Measurements from ENCODE around the gene CHRD. TPM values are rescaled to one million over a fixed set of nuclear protein-coding genes. Genes with fewer than 3 reads are reported as not detected.

The CHRD gene
- total and polyA plus RNA-seq, 9 of the 15 experiments (the other 6 are each of a cell fraction or from before 2014, with no cell fraction given): 0.11 to 1.3 (median 0.59) TPM; not detected in 3

DNA sequence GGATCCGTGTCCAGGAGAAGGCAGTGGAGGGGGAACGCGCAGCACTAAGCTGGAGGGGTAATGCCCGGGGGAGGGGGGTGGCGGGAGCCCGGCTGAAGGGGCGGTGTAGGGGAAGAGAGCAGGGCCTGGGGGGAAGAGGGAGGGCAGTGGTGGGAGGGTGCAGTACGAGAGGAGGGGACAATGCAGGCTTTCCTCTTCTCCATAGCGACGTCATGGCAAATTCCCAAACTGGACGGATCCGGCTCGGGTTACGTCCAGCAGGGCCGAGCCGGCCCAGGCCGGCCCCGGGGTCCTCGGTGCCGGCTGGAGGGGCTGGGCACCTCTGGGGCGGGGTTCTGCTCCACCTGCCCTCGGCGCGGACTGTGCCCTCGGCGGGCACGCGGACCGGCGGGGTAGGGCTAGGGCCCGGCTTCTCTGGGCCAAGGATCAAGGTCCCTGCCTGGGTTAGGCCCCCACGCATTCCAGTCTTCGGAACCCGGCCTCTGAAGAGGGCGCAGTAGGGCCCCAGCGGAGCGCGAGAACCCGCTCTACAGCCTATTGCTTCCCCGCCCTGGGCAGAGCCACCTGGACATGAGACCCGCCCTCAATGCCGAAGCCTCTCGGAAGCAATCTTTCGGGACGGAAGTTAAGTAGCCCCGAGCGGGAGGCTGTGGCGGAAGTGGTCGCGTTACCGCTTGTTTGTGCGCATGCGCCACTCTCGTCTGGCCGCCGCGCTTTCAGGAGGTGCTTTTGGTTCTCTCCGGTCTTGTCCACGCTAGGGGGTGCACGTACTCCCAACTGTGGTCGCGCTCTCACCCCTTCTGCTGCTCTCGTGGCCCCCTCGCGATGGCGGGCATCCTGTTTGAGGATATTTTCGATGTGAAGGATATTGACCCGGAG is 16.9 kb upstream of the CHRD start (continued):
- no peak for TF ChIP-seq PURB (CRISPR knock-in tag; IDR thresholded peaks at IDR 0.05; ENCODE audit: low read depth)
- TF ChIP-seq MCM7 (IDR thresholded peaks at IDR 0.05): no peak
- no peak for TF ChIP-seq KAT7 (CRISPR knock-in tag; IDR thresholded peaks at IDR 0.05; ENCODE audit: borderline replicate concordance)
- TF ChIP-seq STAT5A (IDR thresholded peaks at IDR 0.05; ENCODE audit: borderline replicate concordance, low read length): no peak; the same call in 1 of the 2 replicates
- TF ChIP-seq, protein P1, sequence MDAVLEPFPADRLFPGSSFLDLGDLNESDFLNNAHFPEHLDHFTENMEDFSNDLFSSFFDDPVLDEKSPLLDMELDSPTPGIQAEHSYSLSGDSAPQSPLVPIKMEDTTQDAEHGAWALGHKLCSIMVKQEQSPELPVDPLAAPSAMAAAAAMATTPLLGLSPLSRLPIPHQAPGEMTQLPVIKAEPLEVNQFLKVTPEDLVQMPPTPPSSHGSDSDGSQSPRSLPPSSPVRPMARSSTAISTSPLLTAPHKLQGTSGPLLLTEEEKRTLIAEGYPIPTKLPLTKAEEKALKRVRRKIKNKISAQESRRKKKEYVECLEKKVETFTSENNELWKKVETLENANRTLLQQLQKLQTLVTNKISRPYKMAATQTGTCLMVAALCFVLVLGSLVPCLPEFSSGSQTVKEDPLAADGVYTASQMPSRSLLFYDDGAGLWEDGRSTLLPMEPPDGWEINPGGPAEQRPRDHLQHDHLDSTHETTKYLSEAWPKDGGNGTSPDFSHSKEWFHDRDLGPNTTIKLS (IDR thresholded peaks at IDR 0.05; ENCODE audit: borderline replicate concordance, low read depth): peak; percentile 68; the same call in 1 of the 2 replicates
- no peak; the same call in 1 of the 2 replicates for TF ChIP-seq FOXJ2 (tag; IDR thresholded peaks at IDR 0.05)
- TF ChIP-seq KLF16 (IDR thresholded peaks at IDR 0.05): peak; percentile 97
- TF ChIP-seq NRF1 (conservative IDR thresholded peaks at IDR 0.05 in 1 of 2, IDR thresholded peaks at IDR 0.05 in 1 of 2): peak; percentile 97 to 98
- no peak for TF ChIP-seq ZNF785 (CRISPR knock-in tag; IDR thresholded peaks at IDR 0.05)
- no peak for TF ChIP-seq KHSRP (IDR thresholded peaks at IDR 0.05)
- no peak for TF ChIP-seq ZNF143 (CRISPR knock-in tag; IDR thresholded peaks at IDR 0.05)
- no peak for TF ChIP-seq ZNF695 (CRISPR knock-in tag; IDR thresholded peaks at IDR 0.05)
- TF ChIP-seq, protein P2, sequence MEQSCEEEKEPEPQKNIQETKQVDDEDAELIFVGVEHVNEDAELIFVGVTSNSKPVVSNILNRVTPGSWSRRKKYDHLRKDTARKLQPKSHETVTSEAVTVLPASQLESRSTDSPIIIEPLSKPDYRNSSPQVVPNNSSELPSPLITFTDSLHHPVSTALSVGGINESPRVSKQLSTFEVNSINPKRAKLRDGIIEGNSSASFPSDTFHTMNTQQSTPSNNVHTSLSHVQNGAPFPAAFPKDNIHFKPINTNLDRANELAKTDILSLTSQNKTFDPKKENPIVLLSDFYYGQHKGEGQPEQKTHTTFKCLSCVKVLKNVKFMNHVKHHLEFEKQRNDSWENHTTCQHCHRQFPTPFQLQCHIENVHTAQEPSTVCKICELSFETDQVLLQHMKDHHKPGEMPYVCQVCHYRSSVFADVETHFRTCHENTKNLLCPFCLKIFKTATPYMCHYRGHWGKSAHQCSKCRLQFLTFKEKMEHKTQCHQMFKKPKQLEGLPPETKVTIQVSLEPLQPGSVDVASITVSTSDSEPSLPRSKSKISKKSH (CRISPR knock-in tag; IDR thresholded peaks at IDR 0.05): no peak

All from K562 (cell line).